Mucosa of rectum (tissue), 2 donors: ENCODE data around the gene HMX1.

Experiments
- H3K27ac ChIP-seq, 2 donors: one replicate each; pipeline ENCODE4 v1.7.0; 2013; ENCODE audit warnings: inconsistent platforms in 2 of 2, low read depth in 2 of 2, low read length in 2 of 2
- H3K27me3 ChIP-seq, 2 donors: one replicate each; pipeline ENCODE4 v1.7.0; 2013; ENCODE audit warnings: low read length in 2 of 2; ENCODE audit not compliant: control insufficient read depth in 2 of 2, insufficient read depth in 2 of 2
- H3K36me3 ChIP-seq, 2 donors: one replicate each; pipeline ENCODE4 v1.7.0; 2013; ENCODE audit warnings: low read length in 2 of 2; ENCODE audit not compliant: control insufficient read depth in 2 of 2, insufficient read depth in 2 of 2
- H3K4me1 ChIP-seq, 2 donors: one replicate each; pipeline ENCODE4 v1.7.0; 2013; ENCODE audit warnings: low read length in 2 of 2, mild to moderate bottlenecking in 1 of 2; ENCODE audit not compliant: control insufficient read depth in 2 of 2, insufficient read depth in 2 of 2
- H3K4me3 ChIP-seq, 2 donors: one replicate each; pipeline ENCODE4 v1.7.0; 2013; ENCODE audit warnings: low read length in 2 of 2
- H3K9ac ChIP-seq, 2 donors: one replicate each; pipeline ENCODE4 v1.7.0; 2013; ENCODE audit warnings: low read length in 2 of 2, low read depth in 1 of 2, mild to moderate bottlenecking in 1 of 2
- H3K9me3 ChIP-seq, 2 donors: one replicate each; pipeline ENCODE4 v1.7.0; 2013; ENCODE audit warnings: low read length in 2 of 2; ENCODE audit not compliant: control insufficient read depth in 2 of 2
- donor health status: healthy.
- donor health status: Normal muscosa, but diverticular disease.

HMX1 gene

GRCh38 chr4:8876982-8877779 is 5.5 kb upstream of the HMX1 start:
- Histone ChIP-seq H3K27ac (no peak overlapping the region), H3K27me3 (peaks cover 32 to 49% of the 10 kb centered on the region in 2 donors), H3K9me3 (no peaks in the 10 kb centered on the region), H3K4me3 (no peak overlapping the region), H3K36me3 (no peaks in the 10 kb centered on the region), H3K9ac (no peak overlapping the region), H3K4me1 (no peaks in the 10 kb centered on the region)

DNA sequence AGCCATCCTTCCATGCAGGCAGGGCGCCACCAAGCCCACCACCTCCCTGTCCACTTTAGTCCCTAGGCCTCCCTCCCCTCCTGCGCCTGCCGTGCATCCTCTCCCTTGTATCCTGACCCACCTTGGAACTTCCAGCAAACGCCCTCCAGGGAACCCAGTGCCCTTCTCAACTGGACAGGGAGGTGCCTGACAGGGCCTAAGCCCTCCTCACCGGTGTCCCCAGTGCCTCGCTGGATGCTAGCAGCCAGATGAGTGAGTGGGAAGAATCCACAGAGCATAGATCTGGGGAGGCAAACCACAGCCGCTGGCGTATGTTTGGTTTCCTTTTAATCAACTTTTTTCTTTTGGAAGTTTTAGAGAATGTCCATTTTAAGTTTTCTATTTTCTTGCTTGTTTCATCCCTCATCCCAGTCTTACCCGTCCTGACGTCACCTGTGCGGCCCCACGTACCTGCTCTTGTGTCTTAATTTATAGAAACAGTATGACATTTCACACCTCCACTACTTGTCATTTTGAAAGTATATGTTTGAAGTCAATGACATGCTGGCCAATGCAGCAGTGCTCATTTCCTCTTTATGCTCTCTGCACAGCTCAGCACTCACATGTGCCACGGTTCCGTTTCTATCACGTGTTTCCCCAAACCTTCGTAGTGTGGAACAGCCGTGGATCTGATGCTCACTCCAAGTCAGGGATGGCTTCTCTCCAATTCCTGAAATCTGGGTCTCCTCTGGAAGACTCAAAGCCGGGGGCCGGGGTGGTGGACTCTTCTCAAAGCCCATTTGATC is 3.4 kb upstream of the HMX1 start:
- Histone ChIP-seq H3K9me3 (no peaks in the 10 kb centered on the region), H3K27ac (no peak overlapping the region), H3K4me1 (no peaks in the 10 kb centered on the region), H3K36me3 (no peaks in the 10 kb centered on the region), H3K9ac (no peak overlapping the region), H3K4me3 (no peak overlapping the region), H3K27me3 (peaks cover 34 to 49% of the 10 kb centered on the region in 2 donors)

DNA sequence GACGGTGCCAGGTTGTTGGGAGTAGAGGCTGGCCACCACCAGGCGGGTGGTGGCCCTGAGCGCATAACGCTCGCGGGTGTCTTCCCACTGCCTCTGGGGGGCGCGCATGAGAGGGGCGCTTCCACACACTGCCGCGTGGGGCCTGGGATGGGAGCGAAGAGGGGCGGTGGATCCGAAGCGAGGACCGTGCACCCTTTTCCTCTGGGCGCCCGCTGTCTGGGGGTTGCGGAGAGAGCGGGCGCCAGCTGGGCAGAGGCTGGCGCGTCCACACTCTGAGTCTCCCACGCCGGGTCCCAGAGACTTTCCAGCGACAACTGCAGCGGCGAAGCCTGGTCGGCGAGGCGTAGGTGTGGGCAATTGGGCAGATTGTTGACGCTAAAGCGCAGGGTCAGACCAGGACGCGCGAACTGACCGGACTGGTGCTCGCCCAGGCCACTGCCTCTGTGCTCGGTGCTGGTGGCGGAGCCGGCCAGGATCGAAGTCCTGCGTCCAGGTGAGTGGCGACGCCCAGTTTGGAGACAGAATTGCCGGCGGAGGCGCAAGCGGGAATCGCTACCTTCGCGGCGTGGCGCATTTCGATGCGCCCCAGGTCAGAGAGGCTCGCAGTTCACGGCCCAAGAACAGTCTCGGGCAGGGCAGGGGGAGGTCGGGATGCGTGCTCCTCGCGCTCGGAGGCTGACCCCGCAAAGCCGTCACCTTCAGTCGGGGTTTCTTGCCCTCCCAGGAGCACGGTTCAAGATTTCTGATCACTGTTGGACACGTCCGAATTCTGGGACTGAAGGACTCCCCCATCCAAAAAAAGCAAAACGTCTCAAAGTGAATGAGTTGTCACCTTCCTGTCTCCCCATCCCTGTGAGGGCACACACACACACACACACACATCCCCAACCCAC is 2.6 kb upstream of the HMX1 start:
- Histone ChIP-seq H3K27me3 (peaks cover 39 to 52% of the 10 kb centered on the region in 2 donors), H3K27ac (no peak overlapping the region), H3K36me3 (no peaks in the 10 kb centered on the region), H3K9ac (no peak overlapping the region), H3K4me1 (no peaks in the 10 kb centered on the region), H3K9me3 (no peaks in the 10 kb centered on the region), H3K4me3 (no peak overlapping the region)

- H3K4me1 ChIP-seq, result no peaks in the 10 kb centered on the region
- H3K27ac ChIP-seq, result no peak overlapping the region
- no peaks in the 10 kb centered on the region for H3K36me3 ChIP-seq
- H3K4me3 ChIP-seq, result no peak overlapping the region
- no peaks in the 10 kb centered on the region for H3K9me3 ChIP-seq
- H3K27me3 ChIP-seq, result peaks cover 44 to 62% of the 10 kb centered on the region in 2 donors
- H3K9ac ChIP-seq, result no peak overlapping the region
These were observed 1.0 kb upstream of the HMX1 start for GRCh38 chr4:8872402-8873291.

GRCh38 chr4:8870647-8871416 is 807 bp downstream of the HMX1 start:
- no peaks in the 10 kb centered on the region for H3K4me1 ChIP-seq
- peaks cover 42 to 61% of the 10 kb centered on the region in 2 donors for H3K27me3 ChIP-seq
- no peaks in the 10 kb centered on the region for H3K36me3 ChIP-seq
- no peak overlapping the region for H3K27ac ChIP-seq
- H3K9ac ChIP-seq, result no peak overlapping the region
- H3K4me3 ChIP-seq, result no peak overlapping the region
- no peaks in the 10 kb centered on the region for H3K9me3 ChIP-seq

DNA sequence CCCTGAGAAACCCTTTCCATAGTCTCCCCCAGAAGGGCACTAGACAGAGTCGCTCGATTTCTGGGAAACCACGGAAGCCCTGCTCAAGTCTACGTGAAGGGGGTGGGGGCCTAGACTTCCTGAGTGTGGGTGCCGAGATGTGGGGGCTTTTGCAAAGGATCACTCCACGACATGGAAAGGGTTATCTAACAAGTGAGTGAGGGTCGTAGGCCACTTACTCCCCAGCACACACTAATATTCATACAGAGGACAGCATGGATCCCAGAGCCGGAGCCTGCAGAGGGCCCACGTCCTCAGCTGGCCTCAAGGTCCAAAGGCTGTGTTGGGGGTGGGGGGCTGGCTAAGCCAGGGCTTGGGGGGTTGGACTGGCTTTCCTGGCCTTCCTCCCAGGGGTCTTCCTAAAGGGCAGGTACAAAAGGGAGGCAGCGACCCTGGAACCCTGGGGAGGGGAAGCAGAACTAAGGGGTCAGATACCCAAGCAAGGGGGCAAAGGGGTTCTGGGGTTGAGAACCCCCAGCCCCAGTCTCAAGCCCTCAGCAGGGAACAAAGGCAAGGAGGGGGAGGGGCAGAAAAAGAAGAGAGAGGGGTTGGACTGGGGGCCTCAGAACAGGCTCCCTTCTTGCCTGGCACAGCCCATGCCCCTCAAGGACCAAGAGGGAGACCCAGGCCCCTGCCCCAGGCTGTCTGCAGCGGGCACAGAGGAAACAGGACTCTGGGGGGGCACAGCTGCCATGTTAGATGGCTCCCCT is 1.6 kb downstream of the HMX1 start:
- no peaks in the 10 kb centered on the region for H3K9me3 ChIP-seq
- H3K4me1 ChIP-seq, result no peaks in the 10 kb centered on the region
- H3K4me3 ChIP-seq, result no peak overlapping the region
- peaks cover 40 to 62% of the 10 kb centered on the region in 2 donors for H3K27me3 ChIP-seq
- no peaks in the 10 kb centered on the region for H3K36me3 ChIP-seq
- no peak overlapping the region for H3K27ac ChIP-seq
- no peak overlapping the region for H3K9ac ChIP-seq

DNA sequence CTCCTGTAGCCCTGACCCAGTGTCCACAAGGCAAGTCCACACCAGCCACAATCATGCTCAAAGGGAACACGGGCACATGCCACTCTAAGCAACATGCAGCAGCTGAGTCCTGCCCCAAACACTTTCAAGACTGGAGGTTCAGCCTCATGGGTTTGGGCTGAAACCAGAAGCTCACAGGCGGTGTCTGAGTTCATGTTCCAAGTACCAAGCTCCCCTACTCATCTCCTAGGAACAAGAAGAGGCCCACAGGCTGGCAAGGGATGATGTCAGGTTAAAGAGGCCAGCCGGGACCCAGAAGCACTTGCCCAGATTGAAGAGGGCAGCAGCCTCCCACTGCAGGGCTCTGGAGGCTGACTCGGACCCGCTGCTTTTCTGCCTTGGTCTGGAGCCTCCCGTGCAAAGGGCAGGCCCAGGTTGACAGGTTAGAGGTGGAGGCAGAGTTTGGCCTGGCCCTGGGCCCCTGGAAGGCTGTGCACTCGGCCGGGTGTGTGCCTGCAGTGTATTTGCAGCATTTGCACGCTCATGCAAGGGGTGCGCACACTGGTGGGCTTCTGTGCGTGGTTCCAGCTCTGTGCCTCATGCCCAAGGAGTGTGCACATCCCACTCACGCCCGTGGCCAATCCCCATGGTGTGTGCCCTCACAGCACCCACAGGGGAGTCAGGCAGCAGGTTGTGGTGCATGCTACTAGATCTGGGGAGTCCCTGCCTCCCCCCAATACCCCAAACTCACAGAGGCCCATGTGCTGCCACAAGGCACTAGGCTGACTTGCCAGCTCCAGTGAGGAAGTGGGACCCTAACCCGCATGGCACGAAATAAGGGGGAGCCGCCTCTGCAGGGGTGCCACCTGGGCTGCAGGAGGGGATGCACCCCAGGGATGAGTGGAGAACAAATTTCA is 2.4 kb downstream of the HMX1 start:
- H3K9ac ChIP-seq, result no peak overlapping the region
- no peaks in the 10 kb centered on the region for H3K4me1 ChIP-seq
- peaks cover 41 to 58% of the 10 kb centered on the region in 2 donors for H3K27me3 ChIP-seq
- no peaks in the 10 kb centered on the region for H3K36me3 ChIP-seq
- H3K27ac ChIP-seq, result no peak overlapping the region
- no peak overlapping the region for H3K4me3 ChIP-seq
- H3K9me3 ChIP-seq, result no peaks in the 10 kb centered on the region
